Keratinocyte (primary cell): ENCODE results near the gene TGM5. TPM values are rescaled to one million over a fixed set of nuclear protein-coding genes. Genes with fewer than 3 reads are reported as not detected.
A peak's percentile ranks its signal among the peaks of the same experiment; 100 is the strongest.

Source experiments
- DNase-seq: peaks from one replicate; pipeline ENCODE4 v3.0.0-alpha.2; 2011; ENCODE audit warnings: low read depth, missing footprints, low spot score
- FAIRE-seq: peaks from 2 replicates; lab custom pipeline; 2011; peaks lifted over from hg19 to GRCh38; lab: Jason Lieb, UNC
- H2AFZ ChIP-seq: 2 replicates; pipeline ENCODE4 v1.6.0; 2012; ENCODE audit warnings: low read length, control low read depth, inconsistent platforms; ENCODE audit not compliant: control insufficient read depth
- H3K27ac ChIP-seq: 2 replicates; pipeline ENCODE4 v1.5.1; 2011; ENCODE audit warnings: low read length; ENCODE audit not compliant: control insufficient read depth, insufficient read depth
- H3K27me3 ChIP-seq: 3 replicates; pipeline ENCODE4 v1.6.0; 2011; ENCODE audit warnings: low read length; ENCODE audit not compliant: control insufficient read depth, insufficient read depth; ENCODE audit errors: extremely low read depth
- H3K36me3 ChIP-seq, 2 experiments: 2 replicates in 1 of 2; 3 replicates in 1 of 2; pipeline ENCODE4 v1.5.1; 2011; ENCODE audit warnings: low read length in 2 of 2, mild to moderate bottlenecking in 1 of 2; ENCODE audit not compliant: control insufficient read depth in 2 of 2, insufficient read depth in 2 of 2; ENCODE audit errors: extremely low read depth in 1 of 2
- H3K4me1 ChIP-seq: 3 replicates; pipeline ENCODE4 v1.5.1; 2011; ENCODE audit warnings: low read length; ENCODE audit not compliant: control insufficient read depth, insufficient read depth; ENCODE audit errors: extremely low read depth
- H3K4me2 ChIP-seq: 3 replicates; pipeline ENCODE4 v1.6.0; 2011; ENCODE audit warnings: low read depth, low read length; ENCODE audit not compliant: control insufficient read depth, insufficient read depth; ENCODE audit errors: extremely low read depth
- H3K4me3 ChIP-seq, 3 experiments: fragments of 200-600 bp in 1 of 3; sonication (generic) in 1 of 3; 2 replicates in 2 of 3; 3 replicates in 1 of 3; pipeline ENCODE4 v1.5.1; 2011 to 2016; ENCODE audit warnings: low read length in 3 of 3, mild to moderate bottlenecking in 3 of 3, control low read depth in 2 of 3, inconsistent platforms in 1 of 3, low read depth in 1 of 3, mixed read lengths in 1 of 3, mixed run types in 1 of 3, moderate library complexity in 1 of 3; ENCODE audit not compliant: control insufficient read depth in 2 of 3, insufficient read depth in 2 of 3; ENCODE audit errors: extremely low read depth in 1 of 3
- H3K79me2 ChIP-seq: 2 replicates; pipeline ENCODE4 v1.6.0; 2012; ENCODE audit warnings: low read length; ENCODE audit not compliant: control insufficient read depth, insufficient read depth
- H3K9ac ChIP-seq: 3 replicates; pipeline ENCODE4 v1.6.0; 2011; ENCODE audit warnings: low read length; ENCODE audit not compliant: control insufficient read depth, insufficient read depth; ENCODE audit errors: extremely low read depth
- H3K9me1 ChIP-seq: 3 replicates; pipeline ENCODE4 v1.6.0; 2011; ENCODE audit warnings: low read length; ENCODE audit not compliant: control insufficient read depth, insufficient read depth; ENCODE audit errors: extremely low read depth
- H3K9me3 ChIP-seq: 2 replicates; pipeline ENCODE4 v1.5.1; 2012; ENCODE audit warnings: low read depth, low read length; ENCODE audit not compliant: control insufficient read depth
- H4K20me1 ChIP-seq: 3 replicates; pipeline ENCODE4 v1.6.0; 2011; ENCODE audit warnings: low read length; ENCODE audit not compliant: control insufficient read depth, insufficient read depth; ENCODE audit errors: extremely low read depth
- EZH2 ChIP-seq: IDR thresholded peaks from one replicate; pipeline ENCODE4 v1.6.1; 2012; ENCODE audit warnings: inconsistent platforms, mild to moderate bottlenecking, low read length, moderate library complexity
- dilution Hi-C: fragments of 300-500 bp; cut with MboI; formaldehyde crosslinking; loops from one replicate; pipeline ENCODE4 v1.7.0; 2020; ENCODE audit warnings: low sequenced_read_pairs; ENCODE audit not compliant: extremely low pct_ligation_motif_present
- polyA plus RNA-seq, 5 experiments: library from polyadenylated mRNA; depleted of rRNA in 3 of 5; stranded (reverse) in 3 of 5; stranded (forward) in 1 of 5; unstranded in 1 of 5; fragments of >200 nt; gene quantifications; 1 replicate in 1 of 5; 2 replicates in 3 of 5; 3 replicates in 1 of 5; pipeline versions ENCODE4 v1.2.1 to v1.2.3, GENCODE V29; 2011 to 2012; ENCODE audit warnings: missing spikeins in 2 of 5, low read depth in 1 of 5, low replicate concordance in 1 of 5
- TF ChIP-seq, protein P1 (sequence below), 3 experiments: IDR thresholded peaks in 1 of 3; conservative IDR thresholded peaks in 1 of 3; optimal IDR thresholded peaks in 1 of 3; 2 replicates in 2 of 3; 3 replicates in 1 of 3; pipeline versions ENCODE3 to v1.5.1; 2011; ENCODE audit warnings: low read length in 3 of 3, mild to moderate bottlenecking in 3 of 3, moderate library complexity in 2 of 3, control low read depth in 1 of 3, inconsistent platforms in 1 of 3; ENCODE audit not compliant: insufficient read depth in 2 of 3; ENCODE audit errors: extremely low read depth in 1 of 3

TGM5 gene
- polyA plus RNA-seq, 1 donor (not counting 4 experiments of a cell fraction or from before 2014, with no cell fraction given), result not detected

DNA sequence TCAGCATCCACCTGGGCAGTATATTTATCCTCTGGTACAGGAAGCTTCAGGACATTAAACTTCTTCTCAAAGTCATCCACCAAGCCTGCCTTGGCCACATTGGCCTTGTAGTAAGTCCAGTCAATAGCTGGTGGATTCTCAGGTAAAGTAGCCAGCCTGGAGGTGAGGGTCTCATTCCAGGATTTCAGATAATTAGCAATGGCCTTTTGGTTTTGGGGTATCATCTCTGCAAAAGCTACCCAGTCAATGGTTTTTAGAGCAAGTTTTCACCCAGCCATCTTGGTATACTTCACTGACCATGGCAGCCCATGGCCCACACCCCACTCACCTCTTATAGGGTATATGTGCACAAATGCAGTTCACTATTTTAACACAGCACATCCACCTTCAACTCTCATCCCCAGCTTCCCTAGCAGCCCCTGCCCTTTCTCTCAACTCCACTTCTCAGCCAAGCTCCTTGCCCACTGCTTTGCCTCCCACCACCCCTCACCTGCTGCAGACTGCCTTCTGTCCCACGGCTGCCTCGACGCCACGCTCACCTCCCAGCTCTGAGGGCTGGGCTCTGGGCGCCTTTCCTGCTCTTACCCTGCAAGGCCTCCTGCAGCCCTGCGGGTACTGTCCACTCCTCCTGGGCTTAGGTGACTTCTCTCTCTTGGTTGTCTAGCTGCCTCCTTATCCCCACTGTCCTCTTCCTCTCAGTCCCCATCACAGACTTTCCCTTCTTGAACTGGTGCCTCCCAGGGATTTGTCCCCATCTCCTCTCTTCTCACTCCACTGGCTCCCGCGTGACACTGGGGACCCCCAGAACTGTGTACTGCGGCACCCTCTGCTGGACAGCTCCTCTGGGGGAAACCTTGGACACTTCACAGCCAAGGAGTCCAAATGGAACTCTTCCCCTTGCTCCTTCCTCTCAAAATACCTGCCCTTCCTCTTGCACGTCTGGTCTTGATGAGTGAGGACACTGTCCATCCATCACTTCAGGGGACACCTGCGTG, 1.7 kb upstream of the TGM5 start:
- dilution Hi-C loops, result no loop called here
- H3K4me1 ChIP-seq, result peaks cover 3% of the 10 kb centered on the region
- peaks cover 23% of the 10 kb centered on the region for H3K27me3 ChIP-seq
- DNase-seq (no peak), FAIRE-seq (no peak)
- H2AFZ ChIP-seq, result no peak overlapping the region
- no peaks in the 10 kb centered on the region for H3K36me3 ChIP-seq
- no peaks in the 10 kb centered on the region for H4K20me1 ChIP-seq
- no peak for TF ChIP-seq EZH2
- TF ChIP-seq, protein P1, sequence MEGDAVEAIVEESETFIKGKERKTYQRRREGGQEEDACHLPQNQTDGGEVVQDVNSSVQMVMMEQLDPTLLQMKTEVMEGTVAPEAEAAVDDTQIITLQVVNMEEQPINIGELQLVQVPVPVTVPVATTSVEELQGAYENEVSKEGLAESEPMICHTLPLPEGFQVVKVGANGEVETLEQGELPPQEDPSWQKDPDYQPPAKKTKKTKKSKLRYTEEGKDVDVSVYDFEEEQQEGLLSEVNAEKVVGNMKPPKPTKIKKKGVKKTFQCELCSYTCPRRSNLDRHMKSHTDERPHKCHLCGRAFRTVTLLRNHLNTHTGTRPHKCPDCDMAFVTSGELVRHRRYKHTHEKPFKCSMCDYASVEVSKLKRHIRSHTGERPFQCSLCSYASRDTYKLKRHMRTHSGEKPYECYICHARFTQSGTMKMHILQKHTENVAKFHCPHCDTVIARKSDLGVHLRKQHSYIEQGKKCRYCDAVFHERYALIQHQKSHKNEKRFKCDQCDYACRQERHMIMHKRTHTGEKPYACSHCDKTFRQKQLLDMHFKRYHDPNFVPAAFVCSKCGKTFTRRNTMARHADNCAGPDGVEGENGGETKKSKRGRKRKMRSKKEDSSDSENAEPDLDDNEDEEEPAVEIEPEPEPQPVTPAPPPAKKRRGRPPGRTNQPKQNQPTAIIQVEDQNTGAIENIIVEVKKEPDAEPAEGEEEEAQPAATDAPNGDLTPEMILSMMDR (optimal IDR thresholded peaks at IDR 0.05 in 1 of 3, IDR thresholded peaks at IDR 0.05 in 1 of 3, conservative IDR thresholded peaks at IDR 0.05 in 1 of 3; ENCODE audit: extremely low read depth in 1 of 3, insufficient read depth in 2 of 3, low read length in 3 of 3), result peak; percentile 22 to 58 (median 24)
- H3K9me3 ChIP-seq, result no peaks in the 10 kb centered on the region
- H3K9ac ChIP-seq, result no peak overlapping the region
- no peaks in the 10 kb centered on the region for H3K79me2 ChIP-seq
- H3K4me2 ChIP-seq, result no peak overlapping the region
- no peak overlapping the region for H3K27ac ChIP-seq
- H3K9me1 ChIP-seq, result no peaks in the 10 kb centered on the region
- no peak overlapping the region for H3K4me3 ChIP-seq

DNA sequence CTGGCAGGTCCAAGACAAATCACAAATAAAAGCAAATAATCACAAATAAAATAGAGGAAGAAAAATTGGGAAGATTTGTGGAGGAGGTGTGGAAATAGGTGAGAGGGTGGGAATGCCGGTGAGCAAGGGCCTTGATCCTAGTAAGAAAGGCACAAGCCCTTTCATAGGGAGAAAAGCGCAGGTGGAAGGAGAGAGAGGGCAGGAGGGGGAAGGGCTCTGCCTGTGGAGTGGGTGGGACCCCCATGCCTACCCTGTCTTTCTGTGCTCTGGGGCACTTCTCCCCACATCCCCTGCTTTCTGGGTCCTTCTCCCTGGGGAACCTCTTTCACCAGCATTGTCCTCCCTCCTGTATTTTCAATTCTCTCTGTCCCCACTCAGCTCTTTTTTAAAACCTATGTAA, 711 bp upstream of the TGM5 start:
- H3K9ac ChIP-seq, result no peak overlapping the region
- dilution Hi-C loops, result no loop called here
- FAIRE-seq, result no peak
- H3K27me3 ChIP-seq, result peaks cover 23% of the 10 kb centered on the region
- H3K27ac ChIP-seq, result no peak overlapping the region
- no peak overlapping the region for H3K4me3 ChIP-seq
- H3K9me1 ChIP-seq, result no peaks in the 10 kb centered on the region
- H4K20me1 ChIP-seq, result no peaks in the 10 kb centered on the region
- H3K36me3 ChIP-seq, result no peaks in the 10 kb centered on the region
- TF ChIP-seq EZH2, result no peak
- TF ChIP-seq, protein P1 (optimal IDR thresholded peaks at IDR 0.05 in 1 of 3, IDR thresholded peaks at IDR 0.05 in 1 of 3, conservative IDR thresholded peaks at IDR 0.05 in 1 of 3; ENCODE audit: extremely low read depth in 1 of 3, insufficient read depth in 2 of 3, low read length in 3 of 3), result no peak
- H3K9me3 ChIP-seq, result no peaks in the 10 kb centered on the region
- no peak overlapping the region for H3K4me2 ChIP-seq
- DNase-seq, result no peak
- peaks cover 3% of the 10 kb centered on the region for H3K4me1 ChIP-seq
- no peak overlapping the region for H2AFZ ChIP-seq
- H3K79me2 ChIP-seq, result no peaks in the 10 kb centered on the region
